Superior temporal gyrus (tissue), 1 donor: ENCODE results near the gene RUNX2.

ENCODE experiments used
- DNase-seq: peaks from one replicate; pipeline ENCODE4 v3.0.0-alpha.2; 2016; ENCODE audit errors: extremely low spot score

RUNX2 gene

GRCh38 chr6:45411959-45412358 lies 83.8 kb downstream of the RUNX2 start:
- DNase-seq = no peak

- DNase-seq = no peak
These were observed 87.2 kb downstream of the RUNX2 start for GRCh38 chr6:45415315-45415714.

GRCh38 chr6:45415788-45416518 lies 87.8 kb downstream of the RUNX2 start:
- DNase-seq = no peak

- no peak for DNase-seq
These were observed 88.6 kb downstream of the RUNX2 start for GRCh38 chr6:45416700-45417099.

- DNase-seq = no peak
These were observed 89.3 kb downstream of the RUNX2 start for GRCh38 chr6:45417436-45417835.

GRCh38 chr6:45419571-45420082 lies 91.5 kb downstream of the RUNX2 start:
- peak; percentile 64 for DNase-seq

- no peak for DNase-seq
These were observed 92.2 kb downstream of the RUNX2 start for GRCh38 chr6:45420083-45420908.

GRCh38 chr6:45420909-45421708 lies 93.0 kb downstream of the RUNX2 start:
- DNase-seq = no peak

GRCh38 chr6:45421709-45422502 lies 93.8 kb downstream of the RUNX2 start:
- peak; percentile 60 for DNase-seq

GRCh38 chr6:45422503-45423110 lies 94.5 kb downstream of the RUNX2 start:
- no peak for DNase-seq

- DNase-seq = no peak
These were observed 95.1 kb downstream of the RUNX2 start for GRCh38 chr6:45423111-45423823.

GRCh38 chr6:45423824-45424450 lies 95.8 kb downstream of the RUNX2 start:
- no peak for DNase-seq

- no peak for DNase-seq
These were observed 96.3 kb downstream of the RUNX2 start for GRCh38 chr6:45424451-45424861.

GRCh38 chr6:45426251-45426650 lies 98.1 kb downstream of the RUNX2 start:
- DNase-seq = no peak

- no peak for DNase-seq
These were observed 99.6 kb downstream of the RUNX2 start for GRCh38 chr6:45427726-45428125.

- DNase-seq = no peak
These were observed 100.6 kb downstream of the RUNX2 start for GRCh38 chr6:45428727-45429126.

GRCh38 chr6:45430590-45431202 lies 102.6 kb downstream of the RUNX2 start:
- no peak for DNase-seq

GRCh38 chr6:45431317-45432065 lies 103.4 kb downstream of the RUNX2 start:
- no peak for DNase-seq
